ENCODE measurements around the gene NR3C2. TPM values are rescaled to one million over a fixed set of nuclear protein-coding genes. Genes with fewer than 3 reads are reported as not detected.

NR3C2 gene
- total and polyA plus RNA-seq, 3 experiments from 2014 or later: 5.7 to 7.3 (median 6.3) TPM

GRCh38 chr4:148109216-148109615, 333.0 kb downstream of the NR3C2 start:
- no peak overlapping the region for H3K27ac ChIP-seq (ENCODE audit: low read depth, low read length)
- DNase-seq: no peak
- Mint-ChIP-seq H3K27me3 (no peaks in the 10 kb centered on the region), H3K4me1 (peaks cover 10 to 46% (median 11%) of the 10 kb centered on the region in 3 donors), H3K9me3 (no peaks in the 10 kb centered on the region), H3K27ac (peak overlapping the region in 2 of 8 donors; percentile 51 to 58), H3K36me3 (peaks cover 24 to 92% (median 48%) of the 10 kb centered on the region in 3 donors), H3K4me3 (no peak overlapping the region)
- H3K27me3 ChIP-seq (ENCODE audit: insufficient read depth, low read length, poor library complexity, severe bottlenecking): no peaks in the 10 kb centered on the region
- H3K36me3 ChIP-seq (ENCODE audit: insufficient read depth, low read length): no peaks in the 10 kb centered on the region
- ChIA-PET CTCF (no interaction called here), POLR2A (interaction anchor here (0.6 kb wide), 1 partner anchor 333 kb away, joined by 6 read pairs; the partner anchor contains the start of gene NR3C2)
- no peak overlapping the region for H3K4me3 ChIP-seq (ENCODE audit: low read length)
- peaks cover 8% of the 10 kb centered on the region for H3K4me1 ChIP-seq (ENCODE audit: insufficient read depth, low read length)
- no peaks in the 10 kb centered on the region for H3K9me3 ChIP-seq (ENCODE audit: low read length)

- Mint-ChIP-seq H3K9me3 (no peaks in the 10 kb centered on the region), H3K4me1 (peaks cover 7 to 43% (median 10%) of the 10 kb centered on the region in 3 donors), H3K4me3 (no peak overlapping the region), H3K36me3 (peaks cover 26 to 90% (median 48%) of the 10 kb centered on the region in 3 donors), H3K27me3 (no peaks in the 10 kb centered on the region), H3K27ac (peak overlapping the region in 1 of 8 donors; percentile 58)
- Histone ChIP-seq H3K27ac (ENCODE audit: low read depth, low read length) (no peak overlapping the region), H3K9me3 (ENCODE audit: low read length) (no peaks in the 10 kb centered on the region), H3K4me1 (ENCODE audit: insufficient read depth, low read length) (peaks cover 8% of the 10 kb centered on the region), H3K27me3 (ENCODE audit: insufficient read depth, low read length, poor library complexity, severe bottlenecking) (no peaks in the 10 kb centered on the region), H3K36me3 (ENCODE audit: insufficient read depth, low read length) (no peaks in the 10 kb centered on the region), H3K4me3 (ENCODE audit: low read length) (no peak overlapping the region)
- CTCF ChIA-PET: no interaction called here
- no peak for DNase-seq
- POLR2A ChIA-PET: interaction anchor here (0.6 kb wide), 1 partner anchor 334 kb away, joined by 6 read pairs; the partner anchor contains the start of gene NR3C2
These were observed 333.4 kb downstream of the NR3C2 start for GRCh38 chr4:148108766-148109165.

- H3K9me3 Mint-ChIP-seq: no peaks in the 10 kb centered on the region
- H3K4me3 ChIP-seq (ENCODE audit: low read length): no peak overlapping the region
- no peak overlapping the region for H3K27ac ChIP-seq (ENCODE audit: low read depth, low read length)
- no peaks in the 10 kb centered on the region for H3K27me3 Mint-ChIP-seq
- POLR2A ChIA-PET: no interaction called here
- DNase-seq: no peak
- peaks cover 22 to 68% (median 32%) of the 10 kb centered on the region in 3 donors for H3K36me3 Mint-ChIP-seq
- no peaks in the 10 kb centered on the region for H3K27me3 ChIP-seq (ENCODE audit: insufficient read depth, low read length, poor library complexity, severe bottlenecking)
- no peaks in the 10 kb centered on the region for H3K9me3 ChIP-seq (ENCODE audit: low read length)
- peaks cover 19 to 43% (median 20%) of the 10 kb centered on the region in 3 donors for H3K4me1 Mint-ChIP-seq
- H3K36me3 ChIP-seq (ENCODE audit: insufficient read depth, low read length): no peaks in the 10 kb centered on the region
- H3K4me1 ChIP-seq (ENCODE audit: insufficient read depth, low read length): no peaks in the 10 kb centered on the region
- H3K27ac Mint-ChIP-seq: peak overlapping the region in 1 of 8 donors; percentile 21
- H3K4me3 Mint-ChIP-seq: no peak overlapping the region
- CTCF ChIA-PET: no interaction called here
These were observed 338.4 kb downstream of the NR3C2 start for GRCh38 chr4:148103597-148104355.

GRCh38 chr4:148101790-148102189, 340.4 kb downstream of the NR3C2 start:
- Histone ChIP-seq H3K27me3 (ENCODE audit: insufficient read depth, low read length, poor library complexity, severe bottlenecking) (no peaks in the 10 kb centered on the region), H3K4me3 (ENCODE audit: low read length) (no peak overlapping the region), H3K27ac (ENCODE audit: low read depth, low read length) (no peak overlapping the region), H3K9me3 (ENCODE audit: low read length) (no peaks in the 10 kb centered on the region), H3K4me1 (ENCODE audit: insufficient read depth, low read length) (no peaks in the 10 kb centered on the region), H3K36me3 (ENCODE audit: insufficient read depth, low read length) (no peaks in the 10 kb centered on the region)
- peaks cover 15 to 57% (median 18%) of the 10 kb centered on the region in 3 donors for H3K36me3 Mint-ChIP-seq
- CTCF ChIA-PET: no interaction called here
- H3K4me1 Mint-ChIP-seq: peaks cover 18 to 43% (median 25%) of the 10 kb centered on the region in 3 donors
- no peaks in the 10 kb centered on the region for H3K9me3 Mint-ChIP-seq
- peak overlapping the region in 3 of 8 donors; percentile 19 to 48 (median 43) for H3K27ac Mint-ChIP-seq
- no peak for DNase-seq
- no peak overlapping the region for H3K4me3 Mint-ChIP-seq
- POLR2A ChIA-PET: no interaction called here
- peaks cover 0 to 2% of the 10 kb centered on the region in 2 donors for H3K27me3 Mint-ChIP-seq

GRCh38 chr4:148101235-148101634, 341.0 kb downstream of the NR3C2 start:
- Histone ChIP-seq H3K4me1 (ENCODE audit: insufficient read depth, low read length) (no peaks in the 10 kb centered on the region), H3K9me3 (ENCODE audit: low read length) (no peaks in the 10 kb centered on the region), H3K27ac (ENCODE audit: low read depth, low read length) (no peak overlapping the region), H3K36me3 (ENCODE audit: insufficient read depth, low read length) (no peaks in the 10 kb centered on the region), H3K4me3 (ENCODE audit: low read length) (no peak overlapping the region), H3K27me3 (ENCODE audit: insufficient read depth, low read length, poor library complexity, severe bottlenecking) (no peaks in the 10 kb centered on the region)
- Mint-ChIP-seq H3K9me3 (no peaks in the 10 kb centered on the region), H3K4me1 (peaks cover 18 to 39% (median 29%) of the 10 kb centered on the region in 3 donors), H3K27ac (peak overlapping the region in 2 of 8 donors; percentile 8 to 20), H3K36me3 (peaks cover 12 to 52% (median 13%) of the 10 kb centered on the region in 3 donors), H3K4me3 (no peak overlapping the region), H3K27me3 (peaks cover 0 to 2% of the 10 kb centered on the region in 2 donors)
- no peak for DNase-seq
- CTCF ChIA-PET: no interaction called here
- POLR2A ChIA-PET: no interaction called here

- H3K27ac ChIP-seq (ENCODE audit: low read depth, low read length): no peak overlapping the region
- Mint-ChIP-seq H3K27me3 (peaks cover 0 to 2% of the 10 kb centered on the region in 2 donors), H3K4me3 (no peak overlapping the region), H3K4me1 (peaks cover 10 to 36% (median 34%) of the 10 kb centered on the region in 3 donors), H3K36me3 (peaks cover 4 to 39% (median 6%) of the 10 kb centered on the region in 3 donors), H3K27ac (peak overlapping the region in 2 of 8 donors; percentile 11 to 53), H3K9me3 (no peaks in the 10 kb centered on the region)
- H3K4me3 ChIP-seq (ENCODE audit: low read length): no peak overlapping the region
- H3K27me3 ChIP-seq (ENCODE audit: insufficient read depth, low read length, poor library complexity, severe bottlenecking): no peaks in the 10 kb centered on the region
- DNase-seq: no peak
- no peaks in the 10 kb centered on the region for H3K9me3 ChIP-seq (ENCODE audit: low read length)
- ChIA-PET CTCF (no interaction called here), POLR2A (no interaction called here)
- H3K36me3 ChIP-seq (ENCODE audit: insufficient read depth, low read length): no peaks in the 10 kb centered on the region
- H3K4me1 ChIP-seq (ENCODE audit: insufficient read depth, low read length): no peaks in the 10 kb centered on the region
These were observed 344.4 kb downstream of the NR3C2 start for GRCh38 chr4:148097801-148098200.

- no peaks in the 10 kb centered on the region for H3K9me3 Mint-ChIP-seq
- Histone ChIP-seq H3K27me3 (ENCODE audit: insufficient read depth, low read length, poor library complexity, severe bottlenecking) (no peaks in the 10 kb centered on the region), H3K9me3 (ENCODE audit: low read length) (no peaks in the 10 kb centered on the region), H3K4me3 (ENCODE audit: low read length) (no peak overlapping the region), H3K36me3 (ENCODE audit: insufficient read depth, low read length) (no peaks in the 10 kb centered on the region), H3K4me1 (ENCODE audit: insufficient read depth, low read length) (no peaks in the 10 kb centered on the region), H3K27ac (ENCODE audit: low read depth, low read length) (no peak overlapping the region)
- peak overlapping the region in 1 of 8 donors; percentile 86 for H3K27ac Mint-ChIP-seq
- peaks cover 0 to 2% of the 10 kb centered on the region in 2 donors for H3K27me3 Mint-ChIP-seq
- POLR2A ChIA-PET: no interaction called here
- CTCF ChIA-PET: interaction anchor here (1.0 kb wide), 1 partner anchor 21 kb away, joined by 3 read pairs; no protein-coding TSS in a partner anchor
- peaks cover 1 to 35% (median 4%) of the 10 kb centered on the region in 3 donors for H3K36me3 Mint-ChIP-seq
- no peak for DNase-seq
- peaks cover 4 to 27% (median 21%) of the 10 kb centered on the region in 3 donors for H3K4me1 Mint-ChIP-seq
- H3K4me3 Mint-ChIP-seq: no peak overlapping the region
These were observed 346.8 kb downstream of the NR3C2 start for GRCh38 chr4:148095346-148095923.

- Mint-ChIP-seq H3K27ac (peak overlapping the region in 2 of 8 donors; percentile 7 to 57), H3K4me1 (peaks cover 12 to 36% (median 24%) of the 10 kb centered on the region in 3 donors), H3K27me3 (peaks cover 0 to 2% of the 10 kb centered on the region in 2 donors), H3K36me3 (peaks cover 1 to 28% (median 4%) of the 10 kb centered on the region in 3 donors), H3K9me3 (no peaks in the 10 kb centered on the region), H3K4me3 (peak overlapping the region in 1 of 7 donors; percentile 41)
- H3K27me3 ChIP-seq (ENCODE audit: insufficient read depth, low read length, poor library complexity, severe bottlenecking): no peaks in the 10 kb centered on the region
- POLR2A ChIA-PET: no interaction called here
- H3K4me3 ChIP-seq (ENCODE audit: low read length): no peak overlapping the region
- no peak overlapping the region for H3K27ac ChIP-seq (ENCODE audit: low read depth, low read length)
- DNase-seq: no peak
- CTCF ChIA-PET: no interaction called here
- H3K36me3 ChIP-seq (ENCODE audit: insufficient read depth, low read length): no peaks in the 10 kb centered on the region
- H3K4me1 ChIP-seq (ENCODE audit: insufficient read depth, low read length): no peaks in the 10 kb centered on the region
- H3K9me3 ChIP-seq (ENCODE audit: low read length): no peaks in the 10 kb centered on the region
These were observed 348.1 kb downstream of the NR3C2 start for GRCh38 chr4:148094149-148094548.

Measured in CD8-positive, alpha-beta memory T cell (primary cell).